Endometrial microvascular endothelial cells (primary cell): ENCODE results near the gene PFKFB4. TPM values are rescaled to one million over a fixed set of nuclear protein-coding genes. Genes with fewer than 3 reads are reported as not detected.
"Not testable (repeated sequence)": the region's sequence is repeated elsewhere in the genome, so short reads cannot be mapped to it uniquely, and the experiment has no call there.

ENCODE experiments used
- in situ Hi-C: cut with HindIII; loops from 2 replicates; pipeline ENCODE4 v1.10.0; 2017; ENCODE audit warnings: low sequenced_read_pairs, low pct_unique_long_range_greater_than_20kb; ENCODE audit errors: inconsistent ontology term
- total RNA-seq: library from RNA; depleted of rRNA; stranded (reverse); fragments of >200 nt; gene quantifications from one replicate; pipeline ENCODE4 v1.2.3, GENCODE V29; 2015; ENCODE audit errors: inconsistent ontology term

The PFKFB4 gene
- total RNA-seq, 1 donor from 2014 or later = 3.3 TPM

DNA sequence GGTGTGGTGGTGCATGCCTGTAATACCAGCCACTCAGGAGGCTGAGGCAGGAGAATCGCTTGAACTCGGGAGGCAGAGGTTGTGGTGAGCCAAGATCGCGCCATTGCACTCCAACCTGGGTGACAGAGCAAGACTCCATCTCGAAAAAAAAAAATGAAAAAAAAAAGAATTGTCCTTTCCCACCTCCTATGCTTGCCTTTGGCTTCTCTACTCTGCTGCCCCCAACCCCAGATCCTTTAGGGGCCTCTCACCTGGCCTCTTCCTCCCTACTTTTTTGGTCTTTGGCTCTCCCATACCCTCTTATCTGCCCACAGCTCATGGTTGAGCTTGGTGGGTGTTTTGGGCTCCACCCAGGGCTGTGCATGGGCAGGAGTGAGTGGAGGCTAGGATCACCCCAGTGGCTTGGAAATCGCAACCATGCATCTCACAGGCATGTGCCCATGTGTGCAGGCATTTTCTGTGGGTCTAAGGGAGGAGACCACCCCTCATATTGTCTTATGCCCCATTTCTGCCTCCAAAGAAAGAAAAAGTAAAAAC lies 50.6 kb downstream of the PFKFB4 start:
- in situ Hi-C loops = no loop called here

DNA sequence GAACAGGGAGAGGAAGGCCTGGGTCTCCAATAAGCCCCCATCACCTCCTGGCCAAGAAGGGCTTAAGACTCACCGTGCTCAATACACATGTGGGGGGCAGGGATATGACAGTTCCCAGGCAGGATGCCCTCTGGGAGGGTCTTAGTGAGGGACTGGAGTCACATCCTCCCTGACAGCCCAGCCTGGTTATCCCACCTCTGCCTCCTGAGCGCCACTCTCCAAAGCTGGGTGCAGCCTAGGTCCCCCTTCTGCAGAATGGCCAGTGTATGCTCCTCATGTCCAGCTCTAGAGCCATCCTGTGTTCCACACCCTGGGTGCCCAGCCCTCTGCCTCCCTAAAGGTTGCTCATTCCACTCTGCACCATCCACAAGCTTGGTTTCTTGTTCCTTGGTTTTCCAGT lies 51.5 kb downstream of the PFKFB4 start:
- in situ Hi-C loops = no loop called here

DNA sequence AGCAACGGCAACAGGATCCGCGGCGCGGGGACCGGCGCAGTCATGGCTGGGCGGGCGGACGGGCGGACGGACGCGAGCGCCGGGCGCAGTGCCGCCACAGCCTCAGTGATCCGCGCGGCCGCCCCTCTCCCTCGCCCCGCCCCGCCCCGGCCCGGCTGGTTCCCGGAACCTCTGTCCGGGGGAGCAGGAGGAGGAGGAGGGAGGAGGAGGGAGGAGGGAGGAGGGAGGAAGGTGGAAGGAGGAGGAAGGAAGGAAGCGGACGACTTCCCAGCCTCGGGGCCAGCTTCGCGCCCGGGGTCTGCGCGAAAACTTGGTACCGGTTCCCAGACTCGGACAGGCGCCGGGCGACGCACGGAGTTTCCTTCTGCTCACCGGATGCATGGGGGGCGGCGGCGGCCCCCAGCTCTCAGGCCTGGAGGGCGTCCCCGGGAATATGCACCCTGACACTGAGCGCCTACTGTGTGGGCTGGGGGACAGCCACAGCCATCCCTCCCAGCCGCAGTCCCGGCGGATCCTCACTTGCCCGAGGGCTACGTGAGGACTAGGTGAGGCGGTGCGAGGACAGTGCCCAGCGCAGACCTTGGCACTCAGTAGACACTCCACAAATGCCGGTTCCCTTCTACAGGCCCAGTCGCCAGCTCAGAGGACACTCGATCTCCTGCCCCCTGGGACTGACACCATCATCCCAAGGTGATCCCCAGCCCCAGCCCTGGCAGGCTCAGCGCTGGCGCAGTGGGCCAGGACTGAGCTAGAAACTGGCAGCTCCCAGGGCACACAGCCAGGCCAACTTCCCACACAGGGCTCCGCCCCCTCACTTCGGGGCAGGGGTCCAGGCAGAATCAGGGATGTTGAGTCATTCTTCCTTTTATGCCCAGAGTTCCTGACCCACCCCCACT lies 52.3 kb downstream of the PFKFB4 start, which contains the start of gene SHISA5:
Gene SHISA5, minus strand, starts transcription at position 124 of the 896 bp plus-strand sequence. Its CDS starts 80 bp downstream, at position 44.
- in situ Hi-C loops = no loop called here

DNA sequence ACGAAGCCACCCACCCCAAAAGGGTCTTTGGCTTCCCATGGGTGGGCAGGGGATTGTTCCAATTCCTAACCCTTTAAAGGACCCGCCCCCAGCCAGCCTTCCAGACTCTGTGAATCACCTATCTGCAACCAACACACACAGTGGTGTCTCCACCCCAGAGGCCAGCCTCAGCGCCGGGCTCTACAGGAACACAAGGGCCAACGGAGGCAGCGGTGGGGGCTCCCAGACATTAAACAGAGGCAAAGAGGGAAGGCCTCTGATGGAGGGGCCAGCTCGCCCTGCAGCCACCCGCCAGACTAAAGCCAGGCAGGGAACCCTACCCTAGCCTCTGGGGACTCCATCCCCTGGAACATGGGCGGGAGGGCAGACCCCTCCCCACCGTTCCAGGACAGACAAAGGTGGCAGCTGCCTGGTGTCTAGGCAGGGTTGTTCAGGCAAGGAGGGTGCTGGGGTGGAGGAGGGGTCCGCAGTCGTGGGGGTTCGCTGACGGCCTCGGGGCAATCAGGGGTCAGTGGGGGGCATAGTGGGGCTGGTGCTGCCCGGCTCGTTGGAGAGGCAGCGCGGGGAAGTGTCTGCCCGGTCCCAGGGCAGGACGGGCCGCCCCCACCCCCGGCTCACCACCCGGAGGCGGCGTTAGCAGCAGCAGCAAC lies 53.1 kb downstream of the PFKFB4 start:
- in situ Hi-C loops = no loop called here

DNA sequence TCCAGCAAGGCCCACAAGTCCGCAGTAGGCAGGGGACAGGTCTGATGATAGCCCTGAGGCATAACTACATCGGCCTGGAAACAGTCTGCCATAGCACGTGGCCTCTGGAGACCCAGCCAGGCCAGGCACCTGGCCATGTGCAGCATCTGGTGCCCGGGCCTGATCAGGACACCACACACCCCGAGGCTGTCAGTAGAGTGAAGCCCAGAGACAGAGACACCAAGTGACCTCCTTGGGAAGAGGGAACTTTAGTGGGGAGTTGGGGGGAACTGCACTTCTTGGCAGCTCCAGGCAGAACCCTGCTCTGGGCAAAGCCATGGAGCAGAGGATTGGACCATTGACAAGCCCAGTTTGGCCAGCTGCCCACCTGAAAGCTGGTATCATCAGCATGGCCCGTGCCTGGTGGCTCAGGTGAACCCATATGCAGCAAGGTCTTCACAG lies 53.9 kb downstream of the PFKFB4 start:
- in situ Hi-C loops = no loop called here

DNA sequence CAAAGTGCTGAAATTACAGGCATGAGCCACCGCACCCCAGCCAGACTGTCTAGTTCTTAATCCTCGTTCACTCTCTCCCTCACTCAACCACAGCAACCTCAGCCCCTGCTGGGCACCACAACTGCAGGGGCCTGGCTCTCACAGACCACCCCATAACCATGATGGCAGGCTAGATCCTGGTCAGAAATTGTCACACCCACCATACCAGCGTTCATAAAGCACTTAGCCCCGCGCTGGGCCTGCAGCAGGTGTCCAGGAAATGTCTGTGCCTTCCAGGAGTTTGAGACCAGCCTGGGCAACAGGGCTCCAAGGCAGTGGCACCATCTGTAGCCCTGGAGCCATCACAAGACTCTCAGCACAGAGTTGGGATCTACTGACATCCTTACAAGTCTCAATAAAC lies 54.5 kb downstream of the PFKFB4 start:
- in situ Hi-C loops = no loop called here

DNA sequence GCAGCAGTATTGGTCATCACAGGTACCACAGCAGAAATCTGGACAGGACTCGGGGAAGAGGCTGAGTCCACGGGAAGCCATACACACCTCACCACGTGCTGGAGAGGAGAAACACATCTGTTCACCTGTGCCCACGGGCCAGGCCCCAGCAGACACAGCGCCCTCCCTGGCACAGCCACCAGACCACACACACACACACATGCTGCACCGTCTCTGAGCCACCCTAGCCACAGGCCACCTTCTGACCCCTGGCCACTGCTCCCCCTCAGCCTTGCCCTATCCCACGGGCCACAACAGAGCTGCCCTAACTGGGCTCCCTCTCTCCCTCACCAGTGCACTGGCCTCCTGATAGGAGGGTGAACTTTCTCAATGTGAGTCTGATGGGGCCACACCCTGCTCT lies 55.4 kb downstream of the PFKFB4 start:
- in situ Hi-C loops = no loop called here

DNA sequence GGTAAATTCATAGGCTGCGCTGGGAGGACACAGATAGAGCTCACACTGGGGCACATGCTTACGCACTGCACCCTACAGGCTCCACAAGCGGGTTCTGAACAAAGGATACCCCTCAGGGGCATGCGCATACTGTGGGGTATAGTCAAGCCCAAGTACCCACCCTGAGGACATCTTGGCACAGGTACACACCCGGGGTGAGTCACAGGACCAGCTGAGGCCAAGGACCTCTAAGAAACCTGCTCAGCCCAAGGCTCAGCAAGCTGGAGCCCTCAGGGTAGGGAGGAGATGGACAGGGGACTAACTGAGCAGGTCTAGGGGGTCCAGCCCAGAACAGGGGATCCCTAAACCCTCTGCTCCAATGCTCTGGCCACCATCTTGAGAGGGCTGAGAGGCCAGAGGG lies 55.9 kb downstream of the PFKFB4 start:
- in situ Hi-C loops = no loop called here

DNA sequence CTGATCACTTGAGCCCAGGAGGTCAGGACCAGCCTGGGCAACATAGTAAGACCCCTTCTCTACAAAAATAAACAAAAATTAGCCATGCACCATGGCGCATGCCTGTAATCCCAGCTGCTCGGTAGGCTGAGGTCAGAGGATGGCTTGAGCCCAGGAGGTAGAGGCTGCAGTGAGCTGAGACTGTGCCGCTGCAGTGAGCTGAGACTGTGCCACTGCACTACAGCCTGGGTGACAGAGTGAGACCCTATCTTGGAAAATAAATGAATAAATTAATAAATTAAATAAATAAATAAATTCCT lies 63.5 kb downstream of the PFKFB4 start:
- in situ Hi-C loops = no loop called here

DNA sequence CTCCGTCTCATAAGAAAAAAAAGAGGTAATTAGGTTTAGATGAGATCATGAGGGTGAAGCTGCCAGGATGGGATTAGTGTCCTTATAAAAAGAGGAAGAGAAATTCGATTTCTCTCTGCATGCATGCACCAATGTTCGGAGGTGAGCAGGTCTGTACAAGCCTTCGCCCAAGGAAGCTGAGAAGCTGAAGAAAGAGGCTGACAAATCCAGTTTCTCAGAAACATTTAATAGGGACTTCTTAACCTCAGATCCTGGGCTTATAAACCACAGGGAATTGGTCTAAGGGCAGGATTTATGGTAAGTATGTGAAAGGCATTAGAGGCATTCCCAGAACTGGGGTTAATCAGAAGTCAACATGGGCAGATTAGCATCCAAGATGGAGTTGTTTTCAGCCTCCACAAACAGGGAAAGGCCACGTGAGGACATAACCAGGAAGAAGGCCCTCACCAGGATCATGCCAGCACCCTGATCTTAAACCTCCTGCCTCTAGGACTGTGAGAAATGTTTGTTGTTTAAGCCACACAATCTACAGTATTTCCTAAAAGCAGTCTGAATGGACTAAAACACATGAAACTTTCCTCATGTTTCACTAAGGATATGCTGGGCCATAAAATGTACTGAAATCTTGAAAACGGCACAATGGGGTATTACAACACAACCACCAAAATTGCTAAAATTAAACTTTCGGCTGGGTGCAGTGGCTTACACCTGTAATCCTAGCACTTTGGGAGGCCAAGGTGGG lies 64.0 kb downstream of the PFKFB4 start:
- in situ Hi-C loops = no loop called here

DNA sequence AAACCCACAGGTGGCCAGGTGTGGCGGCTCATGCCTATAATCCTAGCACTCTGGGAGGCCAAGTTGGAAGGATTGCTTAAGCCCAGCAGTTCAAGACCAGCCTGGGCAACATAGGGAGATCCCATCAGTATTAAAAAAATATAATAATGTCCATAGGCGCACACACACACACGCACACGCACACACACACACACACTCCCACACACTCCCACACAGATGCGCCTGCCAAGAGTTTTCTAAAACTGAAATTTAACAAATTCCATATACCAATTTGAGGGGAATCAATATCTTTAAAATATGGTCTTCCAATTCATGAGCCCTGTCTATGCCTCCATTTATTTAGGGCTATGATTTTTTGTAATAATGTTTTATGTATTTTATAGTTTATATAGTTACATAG lies 69.7 kb downstream of the PFKFB4 start:
- in situ Hi-C loops = no loop called here

DNA sequence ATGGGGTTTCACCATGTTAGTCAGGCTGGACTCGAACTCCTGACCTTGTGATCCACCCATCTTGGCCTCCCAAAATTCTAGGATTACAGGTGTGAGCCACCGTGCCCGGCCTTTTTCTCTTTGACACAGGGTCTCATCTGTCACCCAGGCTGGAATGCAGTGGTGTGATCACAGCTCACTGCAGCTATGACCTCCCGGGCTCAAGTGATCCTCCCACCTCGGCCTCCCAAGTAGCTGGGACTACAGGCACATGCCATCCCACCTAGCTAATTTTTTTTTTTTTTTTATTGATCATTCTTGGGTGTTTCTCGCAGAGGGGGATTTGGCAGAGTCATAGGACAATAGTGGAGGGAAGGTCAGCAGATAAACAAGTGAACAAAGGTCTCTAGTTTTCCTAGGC lies 73.8 kb downstream of the PFKFB4 start:
- in situ Hi-C loops = not testable (repeated sequence)

DNA sequence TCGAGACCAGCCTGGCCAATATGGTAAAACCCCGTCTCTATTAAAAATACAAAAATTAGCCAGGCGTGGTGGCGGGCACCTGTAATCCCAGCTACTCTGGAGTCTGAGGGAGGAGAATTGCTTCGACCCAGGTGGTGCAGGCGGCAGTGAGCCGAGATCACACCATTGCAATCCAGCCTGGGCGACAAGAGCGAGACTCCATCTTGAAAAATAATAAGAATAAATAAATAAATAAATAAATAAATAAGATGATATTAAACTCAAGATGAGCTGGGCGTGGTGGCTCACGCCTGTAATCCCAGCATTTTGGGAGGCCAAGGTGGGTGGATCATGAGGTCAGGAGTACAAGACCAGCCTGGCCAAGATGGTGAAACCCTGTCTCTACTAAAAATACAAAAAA lies 75.7 kb downstream of the PFKFB4 start:
- in situ Hi-C loops = not testable (repeated sequence)

DNA sequence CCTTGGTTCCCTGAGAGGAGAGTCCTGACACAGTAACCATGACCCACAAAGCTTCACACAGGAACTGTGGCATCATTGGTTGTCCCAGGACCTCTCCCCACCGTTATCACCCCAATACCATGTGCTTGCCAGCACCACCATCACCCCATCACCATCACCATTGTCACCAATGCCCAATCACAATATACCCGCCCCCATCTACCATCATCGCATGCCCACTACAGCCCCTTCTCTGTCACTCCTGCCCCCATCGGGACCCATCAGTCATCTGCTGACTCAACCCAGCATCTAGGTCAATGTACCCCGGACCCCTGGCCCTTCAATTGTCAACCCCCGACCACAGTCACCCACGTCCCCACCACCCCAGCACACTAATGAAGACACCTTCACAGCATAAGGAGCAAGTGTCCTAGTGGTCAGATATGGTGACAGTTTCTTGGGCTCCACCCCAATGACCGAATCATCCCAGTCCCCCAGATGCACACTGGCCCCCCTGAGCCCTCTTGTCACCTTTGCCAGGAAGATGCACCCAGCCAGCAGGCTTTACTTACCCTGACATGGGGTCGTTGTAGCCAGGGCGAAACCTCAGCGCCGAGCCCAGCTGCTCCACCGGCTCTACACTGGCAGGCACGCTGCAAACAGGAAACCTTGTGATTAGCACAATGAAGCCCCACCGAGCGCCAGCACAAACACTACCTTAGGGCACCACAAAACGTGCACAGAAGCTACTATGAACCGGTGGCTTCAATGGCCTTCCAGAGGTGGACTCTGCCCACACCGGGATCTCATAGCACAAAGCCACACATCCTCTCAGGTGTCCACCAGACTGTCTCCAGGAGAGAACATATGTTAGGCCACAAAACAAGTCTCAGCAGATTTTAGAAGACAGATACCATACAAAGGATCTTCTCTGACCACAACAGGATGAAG lies 77.7 kb downstream of the PFKFB4 start:
- in situ Hi-C loops = no loop called here

DNA sequence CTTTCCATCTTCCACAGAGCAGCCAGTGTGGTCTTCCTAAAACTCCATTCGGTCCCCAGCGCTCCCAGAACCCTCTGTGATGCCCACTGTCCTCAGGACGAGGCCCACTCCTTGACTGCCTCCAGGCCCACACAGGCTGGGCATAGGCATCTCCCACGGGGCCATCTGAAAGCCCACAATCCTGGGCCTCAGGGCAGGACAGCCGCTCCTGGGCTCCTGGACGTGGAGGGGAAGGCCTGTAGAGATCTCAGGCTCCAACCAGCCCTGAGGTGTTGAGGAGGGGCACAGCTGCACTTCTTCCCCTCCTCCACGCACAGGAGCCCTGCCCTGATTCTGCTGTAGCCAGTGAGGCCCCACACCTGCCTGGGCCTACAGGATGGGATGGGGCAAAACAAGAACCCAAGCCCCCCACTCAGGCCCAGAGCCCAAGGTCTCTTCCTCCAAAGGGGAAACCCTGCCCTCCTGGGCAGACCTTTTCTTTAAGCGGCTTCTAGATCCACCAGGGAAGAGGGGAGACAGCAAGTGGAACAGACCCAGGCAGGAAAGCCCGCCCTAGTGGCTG lies 78.6 kb downstream of the PFKFB4 start:
- in situ Hi-C loops = no loop called here

DNA sequence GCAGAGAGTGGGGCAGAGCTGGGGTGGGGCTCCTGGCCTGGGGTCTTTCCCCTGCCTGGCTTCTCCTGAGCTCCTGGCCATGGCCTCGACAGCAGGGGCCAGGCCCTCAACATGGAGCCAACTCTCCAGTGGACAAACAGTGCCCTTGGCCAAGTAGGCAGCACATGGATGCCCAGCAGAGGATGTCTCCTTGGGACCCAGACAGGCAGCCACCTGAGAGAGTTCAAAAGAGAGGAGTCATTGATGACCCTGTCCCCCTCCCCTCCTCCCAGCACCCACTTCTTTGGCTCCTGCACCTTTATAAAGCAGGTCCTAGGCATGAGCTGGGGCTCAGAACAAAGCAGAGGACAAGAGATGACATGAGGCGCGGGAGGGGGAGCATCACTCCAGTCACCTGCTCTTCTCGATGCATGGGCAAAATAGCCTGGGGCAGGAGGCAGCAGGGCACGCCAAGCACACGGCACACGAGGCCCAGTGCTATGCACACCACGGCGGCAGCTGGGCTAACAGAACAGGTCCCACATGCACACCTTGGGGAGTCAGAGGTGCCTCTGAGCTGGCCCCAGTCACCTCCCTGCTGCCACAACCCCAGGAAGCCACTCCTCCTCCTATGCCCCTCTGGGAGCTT lies 80.1 kb downstream of the PFKFB4 start:
- in situ Hi-C loops = no loop called here

DNA sequence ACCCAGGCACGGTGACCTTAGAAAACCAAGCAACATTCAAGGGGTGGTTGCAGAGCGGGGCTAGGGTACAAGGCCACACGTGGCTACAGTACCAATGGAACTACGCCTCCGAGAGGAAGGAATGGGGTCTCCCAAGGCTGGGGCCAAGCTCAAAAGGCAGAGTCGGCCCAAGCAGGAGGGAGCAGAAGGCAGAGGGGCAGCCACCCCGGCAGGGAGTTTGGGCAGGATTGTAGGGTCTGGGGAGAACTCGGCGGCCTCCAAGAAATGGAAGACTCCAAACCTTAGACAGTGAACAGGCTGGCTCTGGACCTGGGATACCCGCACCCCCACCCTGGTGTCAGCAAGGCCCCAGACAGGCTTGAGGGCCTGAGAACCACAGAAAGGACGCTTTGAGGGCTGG lies 81.4 kb downstream of the PFKFB4 start:
- in situ Hi-C loops = no loop called here

DNA sequence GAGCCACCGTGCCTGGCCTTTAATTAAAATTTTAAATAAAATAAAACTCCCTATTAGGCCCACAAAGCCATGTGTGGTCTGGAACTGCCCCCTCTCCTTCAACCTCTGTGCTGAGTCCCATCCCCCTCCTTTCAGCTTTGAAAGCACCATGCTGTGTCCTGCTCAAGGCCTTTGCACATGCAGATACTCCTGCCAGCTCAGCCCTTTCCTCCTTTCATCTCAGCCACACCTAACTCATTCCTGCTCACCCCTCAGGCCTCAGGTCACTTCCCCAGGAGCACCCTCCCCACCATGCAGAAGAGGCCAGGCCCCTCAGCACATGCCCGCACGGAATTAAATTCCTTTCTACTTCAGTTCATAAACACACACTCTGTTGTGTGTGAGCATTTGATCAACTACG lies 82.0 kb downstream of the PFKFB4 start:
- in situ Hi-C loops = no loop called here
